Fibroblast of lung (primary cell): ENCODE measurements around the gene RCAN1.

Experiments used
- EZH2 ChIP-seq: IDR thresholded peaks from 2 replicates; pipeline ENCODE4 v1.5.1; 2012; ENCODE audit warnings: low read length, control low read depth, mild to moderate bottlenecking; ENCODE audit errors: missing control alignments
- TF ChIP-seq, protein P1 (sequence below), 2 donors: IDR thresholded peaks in 1 of 2; conservative IDR thresholded peaks in 1 of 2; 1 replicate in 1 of 2; 2 replicates in 1 of 2; pipeline ENCODE4 v1.5.1; 2011 to 2012; ENCODE audit warnings: low read length in 2 of 2, control low read depth in 1 of 2, inconsistent platforms in 1 of 2, low read depth in 1 of 2, mild to moderate bottlenecking in 1 of 2

DNA sequence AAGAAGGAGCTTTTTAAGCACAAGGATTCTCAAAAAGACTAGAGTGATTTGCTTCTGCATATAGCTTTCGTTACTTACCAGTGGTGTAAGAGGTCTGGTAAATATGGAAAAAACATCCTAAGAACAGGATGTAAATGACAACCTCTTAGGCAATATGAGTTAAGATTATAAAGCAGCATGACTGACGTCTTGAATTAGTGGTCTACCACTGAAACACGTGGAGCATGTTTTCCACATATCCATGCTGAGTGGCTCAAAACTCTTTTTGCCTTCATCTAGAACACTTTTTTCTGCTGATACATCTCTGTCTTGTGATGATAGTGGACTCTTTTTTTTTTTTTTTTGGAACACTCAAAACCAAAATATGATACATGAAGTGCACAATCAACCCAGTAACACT lies 44.6 kb downstream of the RCAN1 start:
- TF ChIP-seq, protein P1, sequence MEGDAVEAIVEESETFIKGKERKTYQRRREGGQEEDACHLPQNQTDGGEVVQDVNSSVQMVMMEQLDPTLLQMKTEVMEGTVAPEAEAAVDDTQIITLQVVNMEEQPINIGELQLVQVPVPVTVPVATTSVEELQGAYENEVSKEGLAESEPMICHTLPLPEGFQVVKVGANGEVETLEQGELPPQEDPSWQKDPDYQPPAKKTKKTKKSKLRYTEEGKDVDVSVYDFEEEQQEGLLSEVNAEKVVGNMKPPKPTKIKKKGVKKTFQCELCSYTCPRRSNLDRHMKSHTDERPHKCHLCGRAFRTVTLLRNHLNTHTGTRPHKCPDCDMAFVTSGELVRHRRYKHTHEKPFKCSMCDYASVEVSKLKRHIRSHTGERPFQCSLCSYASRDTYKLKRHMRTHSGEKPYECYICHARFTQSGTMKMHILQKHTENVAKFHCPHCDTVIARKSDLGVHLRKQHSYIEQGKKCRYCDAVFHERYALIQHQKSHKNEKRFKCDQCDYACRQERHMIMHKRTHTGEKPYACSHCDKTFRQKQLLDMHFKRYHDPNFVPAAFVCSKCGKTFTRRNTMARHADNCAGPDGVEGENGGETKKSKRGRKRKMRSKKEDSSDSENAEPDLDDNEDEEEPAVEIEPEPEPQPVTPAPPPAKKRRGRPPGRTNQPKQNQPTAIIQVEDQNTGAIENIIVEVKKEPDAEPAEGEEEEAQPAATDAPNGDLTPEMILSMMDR (conservative IDR thresholded peaks at IDR 0.05 in 1 of 2, IDR thresholded peaks at IDR 0.05 in 1 of 2; ENCODE audit: low read depth in 1 of 2, low read length in 2 of 2), result no peak
- TF ChIP-seq EZH2, result no peak
